Right lobe of liver (tissue), 6 donors: ENCODE measurements around the gene NUP93. TPM values are rescaled to one million over a fixed set of nuclear protein-coding genes. Genes with fewer than 3 reads are reported as not detected.

Source experiments
- ATAC-seq, 4 donors: fragments of 200-7000 bp; cut with Tn5 transposase; one replicate each; pipeline ENCODE4 v1.9.1; 2020; ENCODE audit warnings: mild to moderate bottlenecking in 4 of 4, moderate library complexity in 4 of 4
- DNase-seq, 3 donors: peaks; one replicate each; pipeline ENCODE4 v3.0.0-alpha.2; 2020
- H3K27ac ChIP-seq, 3 donors: fragments of 200-600 bp; one replicate each; pipeline ENCODE4 v1.8.0; 2022
- H3K27me3 ChIP-seq, 2 donors: fragments of 200-600 bp; one replicate each; pipeline ENCODE4 v1.8.0; 2022
- H3K36me3 ChIP-seq, 4 donors: fragments of 200-600 bp; sonication (generic) in 1 of 4; one replicate each; pipeline versions ENCODE4 v1.5.1 to v1.8.0; 2017 to 2022; ENCODE audit warnings: control low read depth in 1 of 4
- H3K4me1 ChIP-seq, 4 donors: fragments of 200-600 bp; sonication (generic) in 1 of 4; one replicate each; pipeline versions ENCODE4 v1.5.1 to v1.8.0; 2017 to 2022; ENCODE audit warnings: control low read depth in 1 of 4
- H3K4me3 ChIP-seq, 3 donors: fragments of 200-600 bp; one replicate each; pipeline ENCODE4 v1.8.0; 2022
- H3K9me3 ChIP-seq, 4 donors: fragments of 200-600 bp; sonication (generic) in 1 of 4; one replicate each; pipeline versions ENCODE4 v1.5.1 to v1.8.0; 2017 to 2022; ENCODE audit warnings: control low read depth in 1 of 4
- CTCF ChIP-seq, 4 donors: fragments of 200-600 bp in 3 of 4; fragments of 450-650 bp in 1 of 4; IDR thresholded peaks; one replicate each; pipeline versions ENCODE4 v1.5.1 to v1.8.0; 2016 to 2022; ENCODE audit warnings: antibody characterized with exemption in 4 of 4, mild to moderate bottlenecking in 2 of 4
- POLR2A ChIP-seq: fragments of 450-650 bp; IDR thresholded peaks from one replicate; pipeline ENCODE4 v1.6.1; 2017; ENCODE audit warnings: antibody characterized with exemption, mild to moderate bottlenecking
- WGBS: methylation state at CpG from one replicate; pipeline ENCODE4 v1.1.6; 2018; ENCODE audit warnings: low coverage, low lambda C conversion rate; ENCODE audit not compliant: insufficient coverage; ENCODE audit errors: missing lambda C conversion rate; 5-methylcytosine and 5-hydroxymethylcytosine counted together
- intact Hi-C, 2 donors: fragments of 100-400 bp; cut with DNase I; formaldehyde crosslinking; loops; one replicate each; pipeline versions ENCODE4 v1.11.2 to v1.14.1; 2022
- total RNA-seq, 6 experiments: library from RNA; depleted of rRNA in 2 of 6; stranded (reverse); fragments of >200 nt in 2 of 6; fragmentation: NEBNext Ultra II Directional in 3 of 6; extraction: Animal tissue kit (Norgen Biotek cat#: 25700) in 3 of 6; gene quantifications; one replicate each; pipeline versions ENCODE4 v1.1.0 to v1.2.4, GENCODE V29; 2016 to 2023
- donor health status: DM: no; HTN: yes; CAD: no.
- donor health status: DM: no; HTN: no; CAD: no.
- donor health status: DM: no; HTN: no; CAD: no.
- donor health status: DM: no; HTN: yes; CAD: no.
- donor health status: DM: no; HTN: yes; CAD: no.

NUP93 gene
- total RNA-seq, 6 experiments from 2014 or later, result 8.3 to 17.0 (median 12.8) TPM

DNA sequence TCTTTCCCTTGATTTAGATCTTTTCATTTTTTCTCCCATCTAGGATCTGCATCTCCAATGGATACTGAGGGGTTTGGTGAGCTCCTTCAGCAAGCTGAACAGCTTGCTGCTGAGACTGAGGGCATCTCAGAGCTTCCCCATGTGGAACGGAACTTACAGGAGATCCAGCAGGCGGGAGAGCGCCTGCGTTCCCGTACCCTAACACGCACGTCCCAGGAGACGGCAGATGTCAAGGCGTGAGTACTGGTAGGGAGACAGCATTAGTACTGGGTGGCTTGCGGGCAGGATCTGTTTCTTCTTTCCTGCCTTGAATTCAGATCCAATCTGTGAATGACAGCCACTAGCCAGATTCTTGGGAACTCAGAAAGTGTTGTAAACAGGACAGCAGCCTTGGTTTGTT, 18.3 kb downstream of the NUP93 start:
- Histone ChIP-seq H3K36me3 (no peaks in the 10 kb centered on the region), H3K4me1 (no peaks in the 10 kb centered on the region), H3K4me3 (no peak overlapping the region), H3K27ac (no peak overlapping the region), H3K9me3 (no peaks in the 10 kb centered on the region), H3K27me3 (no peaks in the 10 kb centered on the region)
- 96% methylated on average over 8 of the region's 10 CpGs for WGBS
- intact Hi-C loops, result no loop called here
- DNase-seq, result no peak
- TF ChIP-seq CTCF (IDR thresholded peaks at IDR 0.05) (no peak), POLR2A (no peak)
- no peak for ATAC-seq

DNA sequence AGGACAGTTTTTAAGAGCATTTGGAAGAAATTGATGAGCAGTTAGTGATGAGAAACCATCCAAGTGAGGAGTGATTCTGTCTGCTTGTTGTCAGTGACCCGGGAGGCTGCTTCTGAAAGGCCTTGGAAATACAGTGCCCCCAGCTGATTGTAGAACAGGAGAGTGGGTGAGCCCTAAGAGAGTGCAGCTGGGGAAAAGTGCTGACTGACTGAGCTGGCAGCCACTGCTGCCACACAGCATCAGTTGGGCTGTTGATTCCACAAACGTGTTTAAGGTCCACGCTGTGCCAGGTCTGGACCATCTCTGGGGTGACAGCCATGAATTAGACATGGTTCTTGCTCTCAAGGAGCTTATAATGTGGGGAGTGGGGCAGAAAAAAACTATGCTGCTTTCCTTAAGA, 18.9 kb downstream of the NUP93 start:
- intact Hi-C loops, result no loop called here
- no peak for ATAC-seq
- Histone ChIP-seq H3K9me3 (no peaks in the 10 kb centered on the region), H3K27me3 (no peaks in the 10 kb centered on the region), H3K27ac (no peak overlapping the region), H3K36me3 (no peaks in the 10 kb centered on the region), H3K4me3 (no peak overlapping the region), H3K4me1 (no peaks in the 10 kb centered on the region)
- WGBS, result 81% methylated on average over 3 of the region's 3 CpGs
- TF ChIP-seq CTCF (IDR thresholded peaks at IDR 0.05) (no peak), POLR2A (no peak)
- DNase-seq, result no peak

DNA sequence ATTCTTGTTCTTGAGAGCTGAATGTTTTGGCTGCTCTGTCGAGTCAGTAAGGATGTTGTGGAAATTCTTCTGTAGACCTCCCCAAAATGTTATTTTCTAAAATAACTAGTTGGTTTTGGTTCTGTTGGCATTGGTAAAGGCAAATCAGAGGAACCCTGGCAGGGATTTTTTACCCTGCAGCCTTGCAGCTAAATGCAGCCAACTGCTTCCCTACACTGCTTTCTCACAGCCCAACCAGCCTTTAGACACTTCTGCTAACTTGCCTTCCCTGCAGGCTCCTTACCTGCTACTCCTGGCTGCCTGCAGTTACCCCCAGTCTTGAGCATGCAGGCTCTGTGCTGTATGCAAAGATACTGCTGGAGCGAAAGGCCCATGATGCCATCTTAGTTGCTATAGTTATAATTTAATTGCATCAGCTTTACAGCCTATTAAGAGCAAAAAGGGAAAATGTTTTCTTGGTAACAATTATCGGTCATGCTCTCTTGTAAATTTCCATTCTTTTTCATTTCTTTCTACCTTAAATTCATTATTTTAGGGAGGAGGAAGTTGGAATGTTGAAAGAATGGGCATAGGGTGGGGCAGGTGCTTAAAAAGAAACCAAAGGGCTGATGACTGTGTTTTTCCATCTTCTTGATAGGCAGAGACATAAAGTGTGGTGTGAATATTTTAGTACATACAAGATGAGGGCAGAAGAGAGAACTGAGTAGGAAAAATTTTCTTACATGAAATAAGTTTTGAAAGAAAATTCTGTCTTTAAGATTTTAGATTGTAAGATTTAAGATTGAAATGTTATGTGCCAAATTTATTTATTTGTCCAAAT, 20.0 kb downstream of the NUP93 start:
- DNase-seq (no peak), ATAC-seq (no peak)
- TF ChIP-seq CTCF (IDR thresholded peaks at IDR 0.05) (no peak), POLR2A (no peak)
- Histone ChIP-seq H3K36me3 (no peaks in the 10 kb centered on the region), H3K4me3 (no peak overlapping the region), H3K4me1 (no peaks in the 10 kb centered on the region), H3K27me3 (no peaks in the 10 kb centered on the region), H3K27ac (no peak overlapping the region), H3K9me3 (no peaks in the 10 kb centered on the region)
- WGBS, result 92% methylated on average over 2 of the region's 3 CpGs
- intact Hi-C loops, result no loop called here

DNA sequence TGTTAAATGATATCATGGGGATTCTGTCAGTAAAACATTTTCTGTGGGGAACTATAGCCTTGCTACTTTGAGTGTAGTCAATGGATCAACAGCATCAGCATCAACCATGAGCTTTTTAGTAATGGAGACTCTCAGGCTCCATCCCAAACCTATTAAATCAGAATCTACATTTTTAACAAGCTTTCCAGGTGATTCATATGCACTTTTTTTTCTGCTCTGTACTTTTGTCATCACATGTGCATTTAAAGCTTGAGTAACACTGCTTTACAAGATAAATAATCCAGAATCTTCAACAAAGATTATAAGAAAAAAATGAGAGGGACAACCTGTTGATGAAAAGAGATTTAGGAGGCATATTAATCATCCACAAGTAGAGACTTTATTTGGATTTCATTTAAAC, 23.5 kb downstream of the NUP93 start:
- no peak overlapping the region for H3K4me3 ChIP-seq
- no peaks in the 10 kb centered on the region for H3K36me3 ChIP-seq
- no peak for TF ChIP-seq POLR2A
- TF ChIP-seq CTCF (IDR thresholded peaks at IDR 0.05), result no peak
- H3K4me1 ChIP-seq, result no peaks in the 10 kb centered on the region
- ATAC-seq (no peak), DNase-seq (no peak)
- intact Hi-C loops, result no loop called here
- H3K27ac ChIP-seq, result no peak overlapping the region
- no peaks in the 10 kb centered on the region for H3K27me3 ChIP-seq
- no peaks in the 10 kb centered on the region for H3K9me3 ChIP-seq

DNA sequence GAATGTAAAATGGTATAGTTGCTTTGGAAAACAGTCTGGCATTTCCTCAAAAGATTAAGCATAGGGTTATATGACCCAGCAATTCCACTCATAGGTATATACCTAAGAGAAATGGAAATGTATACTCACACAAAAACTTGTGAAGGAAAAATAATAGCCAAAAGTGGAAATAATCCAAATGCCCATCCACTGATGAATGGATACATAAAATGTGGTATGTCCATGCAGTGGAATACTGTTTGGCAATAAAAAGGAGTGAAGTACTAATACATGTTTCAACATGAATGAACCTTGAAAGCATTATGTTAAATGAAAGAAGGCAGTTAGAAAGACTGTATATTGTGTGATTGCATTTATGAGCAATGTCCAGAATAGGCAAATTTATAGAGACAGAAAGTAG, 25.1 kb downstream of the NUP93 start:
- H3K27ac ChIP-seq, result no peak overlapping the region
- H3K27me3 ChIP-seq, result no peaks in the 10 kb centered on the region
- TF ChIP-seq CTCF (IDR thresholded peaks at IDR 0.05), result no peak
- TF ChIP-seq POLR2A, result no peak
- H3K36me3 ChIP-seq, result peaks cover 0 to 7% (median 0%) of the 10 kb centered on the region in 4 donors
- no peaks in the 10 kb centered on the region for H3K4me1 ChIP-seq
- intact Hi-C loops, result no loop called here
- no peak overlapping the region for H3K4me3 ChIP-seq
- no peaks in the 10 kb centered on the region for H3K9me3 ChIP-seq
- DNase-seq, result no peak
- ATAC-seq, result no peak
